ENCODE data around the gene SULT1C3. TPM values are rescaled to one million over a fixed set of nuclear protein-coding genes. Genes with fewer than 3 reads are reported as not detected.

The SULT1C3 gene
- not detected in 2 replicates for total RNA-seq (2014; rRNA removed; shearing (Covaris generic))

- H3K36me3 ChIP-seq, result no peaks in the 10 kb centered on the region
- H3K4me1 ChIP-seq, result no peaks in the 10 kb centered on the region
- H3K27me3 ChIP-seq, result no peaks in the 10 kb centered on the region
- H3K27ac ChIP-seq, result no peak within 1 kb of the TSS
- DNase-seq, result no peak
- H3K4me3 ChIP-seq, result no peak within 1 kb of the TSS
- H3K9me3 ChIP-seq (replicated peaks), result no peaks in the 10 kb centered on the region; the same call in 1 of the 2 replicates
Observed at GRCh38 chr2:108239786-108240185, at the start of gene SULT1C3. Gene SULT1C3, plus strand, starts transcription at chr2:108239968. Its CDS starts 7,227 bp downstream, at chr2:108247195.

- no peak for DNase-seq
- Histone ChIP-seq H3K4me3 (no peak overlapping the region), H3K27ac (no peak overlapping the region), H3K36me3 (no peaks in the 10 kb centered on the region), H3K9me3 (replicated peaks) (no peaks in the 10 kb centered on the region), H3K4me1 (no peaks in the 10 kb centered on the region), H3K27me3 (no peaks in the 10 kb centered on the region)
Observed at GRCh38 chr2:108193251-108193650, 46.5 kb upstream of the SULT1C3 start.

GRCh38 chr2:108194409-108195132, 45.2 kb upstream of the SULT1C3 start:
- no peaks in the 10 kb centered on the region for H3K27me3 ChIP-seq
- H3K4me1 ChIP-seq, result no peaks in the 10 kb centered on the region
- no peak overlapping the region for H3K4me3 ChIP-seq
- peak in 1 of 2 experiments; percentile 18 for DNase-seq
- no peak overlapping the region for H3K27ac ChIP-seq
- H3K36me3 ChIP-seq, result no peaks in the 10 kb centered on the region
- H3K9me3 ChIP-seq (replicated peaks), result no peaks in the 10 kb centered on the region; the same call in 1 of the 2 replicates

GRCh38 chr2:108195133-108195439, 44.7 kb upstream of the SULT1C3 start:
- no peak for DNase-seq
- H3K4me1 ChIP-seq, result no peaks in the 10 kb centered on the region
- no peaks in the 10 kb centered on the region; the same call in 1 of the 2 replicates for H3K9me3 ChIP-seq (replicated peaks)
- H3K27ac ChIP-seq, result no peak overlapping the region
- H3K4me3 ChIP-seq, result no peak overlapping the region
- H3K27me3 ChIP-seq, result no peaks in the 10 kb centered on the region
- no peaks in the 10 kb centered on the region for H3K36me3 ChIP-seq

- no peaks in the 10 kb centered on the region for H3K27me3 ChIP-seq
- no peaks in the 10 kb centered on the region for H3K4me1 ChIP-seq
- H3K36me3 ChIP-seq, result no peaks in the 10 kb centered on the region
- no peak overlapping the region for H3K4me3 ChIP-seq
- H3K27ac ChIP-seq, result no peak overlapping the region
- DNase-seq, result peak; percentile 10 to 25
- no peaks in the 10 kb centered on the region; the same call in 1 of the 2 replicates for H3K9me3 ChIP-seq (replicated peaks)
Observed at GRCh38 chr2:108199726-108200125, 40.0 kb upstream of the SULT1C3 start.

- Histone ChIP-seq H3K27me3 (no peaks in the 10 kb centered on the region), H3K4me3 (no peak overlapping the region), H3K9me3 (replicated peaks) (no peaks in the 10 kb centered on the region; the same call in 1 of the 2 replicates), H3K4me1 (no peaks in the 10 kb centered on the region), H3K36me3 (no peaks in the 10 kb centered on the region), H3K27ac (no peak overlapping the region)
- DNase-seq, result no peak
Observed at GRCh38 chr2:108200569-108200968, 39.2 kb upstream of the SULT1C3 start.

GRCh38 chr2:108212671-108213070, 27.1 kb upstream of the SULT1C3 start:
- Histone ChIP-seq H3K9me3 (replicated peaks) (no peaks in the 10 kb centered on the region; the same call in 1 of the 2 replicates), H3K4me3 (no peak overlapping the region), H3K4me1 (no peaks in the 10 kb centered on the region), H3K27ac (no peak overlapping the region), H3K27me3 (no peaks in the 10 kb centered on the region), H3K36me3 (no peaks in the 10 kb centered on the region)
- no peak for DNase-seq

- Histone ChIP-seq H3K36me3 (no peaks in the 10 kb centered on the region), H3K27ac (no peak overlapping the region), H3K9me3 (replicated peaks) (no peaks in the 10 kb centered on the region), H3K4me1 (no peaks in the 10 kb centered on the region), H3K4me3 (no peak overlapping the region), H3K27me3 (no peaks in the 10 kb centered on the region)
- peak; percentile 13 to 48 for DNase-seq
Observed at GRCh38 chr2:108215794-108216211, 24.0 kb upstream of the SULT1C3 start.

GRCh38 chr2:108217211-108217610, 22.6 kb upstream of the SULT1C3 start:
- Histone ChIP-seq H3K27ac (no peak overlapping the region), H3K27me3 (no peaks in the 10 kb centered on the region)
- DNase-seq, result no peak

GRCh38 chr2:108219688-108220087, 20.1 kb upstream of the SULT1C3 start:
- 0 out of 2 replicates have a peak, but pooled peaks cover 2% of the 10 kb centered on the region for H3K9me3 ChIP-seq (replicated peaks)
- no peak for DNase-seq
- H3K4me1 ChIP-seq, result no peaks in the 10 kb centered on the region
- no peak overlapping the region for H3K27ac ChIP-seq
- no peak overlapping the region for H3K4me3 ChIP-seq
- H3K27me3 ChIP-seq, result no peaks in the 10 kb centered on the region
- H3K36me3 ChIP-seq, result no peaks in the 10 kb centered on the region

More at GRCh38 chr2:108217211-108217610, 22.6 kb upstream of the SULT1C3 start:
- Histone ChIP-seq H3K4me3 (no peak overlapping the region), H3K36me3 (no peaks in the 10 kb centered on the region), H3K9me3 (replicated peaks) (0 out of 2 replicates have a peak, but pooled peaks cover 2% of the 10 kb centered on the region), H3K4me1 (no peaks in the 10 kb centered on the region)

- 0 out of 2 replicates have a peak, but pooled peaks cover 2% of the 10 kb centered on the region for H3K9me3 ChIP-seq (replicated peaks)
- H3K27ac ChIP-seq, result no peak overlapping the region
- DNase-seq, result peak; percentile 53 to 68
Observed at GRCh38 chr2:108220191-108220590, 19.6 kb upstream of the SULT1C3 start.

GRCh38 chr2:108220942-108221541, 18.7 kb upstream of the SULT1C3 start:
- H3K4me3 ChIP-seq, result no peak overlapping the region
- H3K4me1 ChIP-seq, result no peaks in the 10 kb centered on the region
- no peaks in the 10 kb centered on the region for H3K27me3 ChIP-seq
- H3K27ac ChIP-seq, result no peak overlapping the region
- H3K9me3 ChIP-seq (replicated peaks), result 0 out of 2 replicates have a peak, but pooled peaks cover 2% of the 10 kb centered on the region
- DNase-seq, result no peak
- H3K36me3 ChIP-seq, result no peaks in the 10 kb centered on the region

More at GRCh38 chr2:108220191-108220590, 19.6 kb upstream of the SULT1C3 start:
- no peaks in the 10 kb centered on the region for H3K36me3 ChIP-seq
- no peaks in the 10 kb centered on the region for H3K4me1 ChIP-seq
- H3K27me3 ChIP-seq, result no peaks in the 10 kb centered on the region
- H3K4me3 ChIP-seq, result no peak overlapping the region

GRCh38 chr2:108222261-108222660, 17.5 kb upstream of the SULT1C3 start:
- 0 out of 2 replicates have a peak, but pooled peaks cover 2% of the 10 kb centered on the region for H3K9me3 ChIP-seq (replicated peaks)
- H3K36me3 ChIP-seq, result no peaks in the 10 kb centered on the region
- no peak overlapping the region for H3K4me3 ChIP-seq
- no peaks in the 10 kb centered on the region for H3K27me3 ChIP-seq
- no peak for DNase-seq
- no peaks in the 10 kb centered on the region for H3K4me1 ChIP-seq
- no peak overlapping the region for H3K27ac ChIP-seq

GRCh38 chr2:108223573-108223972, 16.2 kb upstream of the SULT1C3 start:
- Histone ChIP-seq H3K27me3 (no peaks in the 10 kb centered on the region), H3K4me3 (no peak overlapping the region), H3K36me3 (no peaks in the 10 kb centered on the region), H3K27ac (no peak overlapping the region), H3K4me1 (no peaks in the 10 kb centered on the region), H3K9me3 (replicated peaks) (0 out of 2 replicates have a peak, but pooled peaks cover 2% of the 10 kb centered on the region)
- no peak for DNase-seq

- Histone ChIP-seq H3K27ac (no peak overlapping the region), H3K27me3 (no peaks in the 10 kb centered on the region), H3K9me3 (replicated peaks) (0 out of 2 replicates have a peak, but pooled peaks cover 2% of the 10 kb centered on the region), H3K4me3 (no peak overlapping the region), H3K4me1 (no peaks in the 10 kb centered on the region), H3K36me3 (no peaks in the 10 kb centered on the region)
- DNase-seq, result no peak
Observed at GRCh38 chr2:108224022-108224421, 15.7 kb upstream of the SULT1C3 start.
